ENCODE results near the gene LMAN2L. TPM values are rescaled to one million over a fixed set of nuclear protein-coding genes. Genes with fewer than 3 reads are reported as not detected.

Gene LMAN2L
- total and polyA plus RNA-seq, 2 of the 8 experiments (the other 6 are each of a cell fraction or from before 2014, with no cell fraction given) = 14.3 to 17.6 TPM

DNA sequence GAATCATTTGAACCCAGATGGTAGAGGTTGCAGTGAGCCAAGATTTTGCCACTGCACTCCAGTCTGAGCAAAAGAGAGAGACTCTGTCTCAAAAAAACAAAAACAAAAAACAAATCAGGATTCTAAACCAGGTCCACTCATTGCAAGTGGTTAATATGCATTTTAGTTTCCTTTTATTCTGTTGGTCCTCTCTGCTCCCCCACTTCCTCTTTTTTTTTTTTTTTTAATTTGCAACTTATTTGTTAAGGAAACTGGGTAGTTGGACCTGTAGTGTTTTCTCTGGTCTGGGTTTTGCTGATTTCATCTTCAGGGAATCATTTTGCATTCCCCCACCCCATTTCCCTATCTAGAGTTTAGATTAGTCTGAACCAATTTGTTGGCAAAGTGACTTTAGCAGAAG lies 83.3 kb downstream of the LMAN2L start:
- Histone ChIP-seq H4K8ac (ENCODE audit: extremely low read depth, insufficient read depth, low read length) (no peak overlapping the region), H4K5ac (ENCODE audit: insufficient read length, low read depth, low read length) (no peak overlapping the region), H3K27ac (ENCODE audit: low read depth, low read length) (no peak overlapping the region), H3K4ac (replicated peaks; ENCODE audit: insufficient read length, low read depth, low read length) (no peak overlapping the region), H3K36me3 (ENCODE audit: control insufficient read depth in 2 of 4, insufficient read depth in 4 of 4, low read length in 3 of 4) (no peaks in the 10 kb centered on the region), H3K4me1 (replicated peaks in 1 of 4; ENCODE audit: control insufficient read depth in 3 of 4, insufficient read depth in 4 of 4, low read length in 3 of 4) (no peaks in the 10 kb centered on the region), H3K14ac (ENCODE audit: insufficient read length) (no peak overlapping the region), H2BK5ac (ENCODE audit: low read depth, low read length) (no peak overlapping the region), H3K23ac (ENCODE audit: insufficient read length) (no peak overlapping the region), H4K91ac (replicated peaks; ENCODE audit: insufficient read length, low read length) (no peak overlapping the region), H3K4me3 (ENCODE audit: extremely low read depth in 1 of 4, insufficient read depth in 2 of 4, low read depth in 3 of 4, low read length in 4 of 4) (no peak overlapping the region), H3K9me3 (ENCODE audit: insufficient read depth in 2 of 2, low read depth in 1 of 2, low read length in 1 of 2) (no peaks in the 10 kb centered on the region), H2BK12ac (ENCODE audit: low read depth, low read length) (no peak overlapping the region), H3K4me2 (ENCODE audit: insufficient read depth in 1 of 2, low read depth in 2 of 2, low read length in 2 of 2) (no peak overlapping the region), H3K27me3 (replicated peaks in 1 of 4; ENCODE audit: control insufficient read depth in 3 of 4, extremely low read depth in 1 of 4, insufficient read depth in 3 of 4, low read length in 3 of 4) (no peaks in the 10 kb centered on the region), H2BK20ac (ENCODE audit: low read length) (no peak overlapping the region), H3K18ac (ENCODE audit: extremely low read depth, low read length) (no peak overlapping the region), H2AFZ (ENCODE audit: low read length) (no peak overlapping the region), H3K56ac (replicated peaks; ENCODE audit: insufficient read length, low read depth, low read length) (no peak overlapping the region), H3K23me2 (ENCODE audit: low read depth, low read length) (no peaks in the 10 kb centered on the region), H3K9ac (replicated peaks in 1 of 4; ENCODE audit: extremely low read depth in 1 of 4, low read depth in 3 of 4, low read length in 3 of 4) (no peak overlapping the region), H2AK5ac (ENCODE audit: low read depth, low read length) (no peak overlapping the region), H3K79me2 (ENCODE audit: control insufficient read depth in 1 of 2, insufficient read depth in 2 of 2, low read length in 2 of 2) (no peaks in the 10 kb centered on the region), H3K79me1 (ENCODE audit: low read depth, low read length) (no peaks in the 10 kb centered on the region), H4K20me1 (replicated peaks in 1 of 2; ENCODE audit: control insufficient read depth in 1 of 2, insufficient read depth in 2 of 2, low read length in 2 of 2) (no peaks in the 10 kb centered on the region), H2BK120ac (replicated peaks; ENCODE audit: low read depth, low read length) (no peak overlapping the region), H2BK15ac (ENCODE audit: low read length) (no peak overlapping the region)
- CTCF ChIA-PET (ENCODE audit: partially characterized antibody) = interaction anchor here (0.7 kb wide), 1 partner anchor 30 kb away, joined by 3 read pairs; no protein-coding TSS in a partner anchor
- FAIRE-seq (no peak), DNase-seq (ENCODE audit: low read depth in 1 of 2, low spot score in 2 of 2) (no peak)
- TF ChIP-seq SIN3A (conservative IDR thresholded peaks at IDR 0.05 in 1 of 2, IDR thresholded peaks at IDR 0.05 in 1 of 2; ENCODE audit: low read depth in 1 of 2, low read length in 2 of 2) = no peak
- TF ChIP-seq MAFK (IDR thresholded peaks at IDR 0.05; ENCODE audit: low read depth, low read length) = no peak
- no peak for TF ChIP-seq EGR1 (IDR thresholded peaks at IDR 0.05; ENCODE audit: borderline replicate concordance, low read depth, low read length)
- TF ChIP-seq, protein P1, sequence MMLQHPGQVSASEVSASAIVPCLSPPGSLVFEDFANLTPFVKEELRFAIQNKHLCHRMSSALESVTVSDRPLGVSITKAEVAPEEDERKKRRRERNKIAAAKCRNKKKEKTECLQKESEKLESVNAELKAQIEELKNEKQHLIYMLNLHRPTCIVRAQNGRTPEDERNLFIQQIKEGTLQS (IDR thresholded peaks at IDR 0.05; ENCODE audit: insufficient read depth, low read depth, low read length) = no peak
- no peak for TF ChIP-seq RAD21 (IDR thresholded peaks at IDR 0.05 in 1 of 2, conservative IDR thresholded peaks at IDR 0.05 in 1 of 2; ENCODE audit: low read depth in 2 of 2, low read length in 2 of 2)
- POLR2A ChIA-PET (ENCODE audit: partially characterized antibody) = interaction anchor here (0.8 kb wide), 1 partner anchor 10 kb away, joined by 3 read pairs; no protein-coding TSS in a partner anchor

All from H1 (cell line).